OCI-LY1 (cell line): ENCODE results near the gene CMTM2.

Source experiments
- EZH2 ChIP-seq: fragments of 200-600 bp; sonication (generic), shearing (Covaris generic); IDR thresholded peaks from 2 replicates; pipeline ENCODE4 v1.8.0; 2017; ENCODE audit warnings: borderline replicate concordance, mixed run types, mild to moderate bottlenecking, antibody characterized with exemption, low read length, moderate library complexity, mixed read lengths
- TF ChIP-seq, protein P1 (sequence below): fragments of 200-600 bp; sonication (generic), shearing (Covaris generic); IDR thresholded peaks from 2 replicates; pipeline ENCODE4 v1.5.1; 2017; ENCODE audit warnings: mild to moderate bottlenecking, antibody characterized with exemption, low read length, moderate library complexity, mixed read lengths

DNA sequence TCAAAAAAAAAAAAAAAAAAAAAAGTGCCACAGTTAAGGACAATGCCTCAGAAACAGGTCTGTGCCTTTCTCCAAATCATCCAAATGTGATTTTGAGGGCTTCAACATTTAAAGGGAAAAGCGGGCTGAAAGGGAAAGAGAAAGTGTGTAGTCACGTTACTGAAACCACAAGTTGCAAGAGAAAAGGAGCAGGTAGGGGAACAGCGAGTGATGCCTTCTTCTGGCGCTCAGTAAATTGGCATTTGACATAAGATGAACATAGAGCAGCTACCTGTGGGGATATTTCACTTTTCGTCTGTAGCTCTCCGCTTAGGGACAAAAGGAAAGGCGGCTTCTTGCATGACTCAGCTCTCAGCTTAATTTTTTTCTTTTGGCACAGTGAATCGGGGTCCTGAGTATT, 11.1 kb downstream of the CMTM2 start:
- TF ChIP-seq, protein P1, sequence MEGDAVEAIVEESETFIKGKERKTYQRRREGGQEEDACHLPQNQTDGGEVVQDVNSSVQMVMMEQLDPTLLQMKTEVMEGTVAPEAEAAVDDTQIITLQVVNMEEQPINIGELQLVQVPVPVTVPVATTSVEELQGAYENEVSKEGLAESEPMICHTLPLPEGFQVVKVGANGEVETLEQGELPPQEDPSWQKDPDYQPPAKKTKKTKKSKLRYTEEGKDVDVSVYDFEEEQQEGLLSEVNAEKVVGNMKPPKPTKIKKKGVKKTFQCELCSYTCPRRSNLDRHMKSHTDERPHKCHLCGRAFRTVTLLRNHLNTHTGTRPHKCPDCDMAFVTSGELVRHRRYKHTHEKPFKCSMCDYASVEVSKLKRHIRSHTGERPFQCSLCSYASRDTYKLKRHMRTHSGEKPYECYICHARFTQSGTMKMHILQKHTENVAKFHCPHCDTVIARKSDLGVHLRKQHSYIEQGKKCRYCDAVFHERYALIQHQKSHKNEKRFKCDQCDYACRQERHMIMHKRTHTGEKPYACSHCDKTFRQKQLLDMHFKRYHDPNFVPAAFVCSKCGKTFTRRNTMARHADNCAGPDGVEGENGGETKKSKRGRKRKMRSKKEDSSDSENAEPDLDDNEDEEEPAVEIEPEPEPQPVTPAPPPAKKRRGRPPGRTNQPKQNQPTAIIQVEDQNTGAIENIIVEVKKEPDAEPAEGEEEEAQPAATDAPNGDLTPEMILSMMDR, result no peak
- no peak for TF ChIP-seq EZH2
